ENCODE measurements around the gene RANBP3.

DNA sequence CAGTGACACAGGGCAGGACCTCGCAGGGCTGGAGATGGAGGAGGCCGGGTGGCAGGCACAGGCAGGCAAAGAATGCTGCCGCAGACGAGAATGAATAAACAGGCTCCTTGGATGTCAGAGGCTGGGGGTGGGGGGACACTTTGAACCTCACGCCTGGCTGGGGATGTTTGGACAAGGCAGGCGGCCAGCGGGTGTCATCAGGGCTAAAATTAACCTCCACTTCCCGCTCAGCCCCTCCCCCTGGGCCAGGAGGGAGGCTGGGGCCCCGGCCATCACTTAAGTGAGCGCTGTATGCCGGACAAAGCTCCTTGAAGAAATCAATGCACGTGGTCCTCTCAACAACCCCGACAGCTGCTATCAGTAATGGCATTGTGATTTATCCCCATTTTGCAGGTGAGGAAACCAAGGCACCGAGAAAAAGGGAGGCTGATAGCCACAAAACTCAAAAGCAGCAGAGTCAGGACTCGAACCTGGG lies 97.3 kb downstream of the RANBP3 start:
- TF ChIP-seq, protein P1, sequence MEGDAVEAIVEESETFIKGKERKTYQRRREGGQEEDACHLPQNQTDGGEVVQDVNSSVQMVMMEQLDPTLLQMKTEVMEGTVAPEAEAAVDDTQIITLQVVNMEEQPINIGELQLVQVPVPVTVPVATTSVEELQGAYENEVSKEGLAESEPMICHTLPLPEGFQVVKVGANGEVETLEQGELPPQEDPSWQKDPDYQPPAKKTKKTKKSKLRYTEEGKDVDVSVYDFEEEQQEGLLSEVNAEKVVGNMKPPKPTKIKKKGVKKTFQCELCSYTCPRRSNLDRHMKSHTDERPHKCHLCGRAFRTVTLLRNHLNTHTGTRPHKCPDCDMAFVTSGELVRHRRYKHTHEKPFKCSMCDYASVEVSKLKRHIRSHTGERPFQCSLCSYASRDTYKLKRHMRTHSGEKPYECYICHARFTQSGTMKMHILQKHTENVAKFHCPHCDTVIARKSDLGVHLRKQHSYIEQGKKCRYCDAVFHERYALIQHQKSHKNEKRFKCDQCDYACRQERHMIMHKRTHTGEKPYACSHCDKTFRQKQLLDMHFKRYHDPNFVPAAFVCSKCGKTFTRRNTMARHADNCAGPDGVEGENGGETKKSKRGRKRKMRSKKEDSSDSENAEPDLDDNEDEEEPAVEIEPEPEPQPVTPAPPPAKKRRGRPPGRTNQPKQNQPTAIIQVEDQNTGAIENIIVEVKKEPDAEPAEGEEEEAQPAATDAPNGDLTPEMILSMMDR (IDR thresholded peaks at IDR 0.05): no peak
- TF ChIP-seq POLR2A (IDR thresholded peaks at IDR 0.05): no peak

Data from thyroid gland (tissue), 4 donors.